K562 (cell line): ENCODE measurements around the gene ITPR3. TPM values are rescaled to one million over a fixed set of nuclear protein-coding genes. Genes with fewer than 3 reads are reported as not detected.

Experiments used
- ATAC-seq: fragments of 200-7000 bp; cut with Tn5 transposase; 3 replicates; pipeline ENCODE4 v1.9.1; 2020; ENCODE audit warnings: moderate library complexity
- BruUV-seq: library from RNA; stranded (reverse); fragments of 400-500 nt; replicated peaks from 2 replicates; lab custom pipeline; 2021; lab: Mats Ljungman, UMichigan
- CTCF ChIA-PET: fragments of 300-600 bp; formaldehyde crosslinking; extraction: SDS; loops from one replicate; lab custom pipeline; 2021; ENCODE audit warnings: low intra/inter-chr PET ratio; lab: Yijun Ruan, JAX
- POLR2A ChIA-PET: fragments of 300-600, 350-650 bp; sonication (Branson Sonifier 250); formaldehyde crosslinking; extraction: SDS; loops from one replicate; lab custom pipeline; 2021; ENCODE audit warnings: antibody characterized with exemption, inconsistent platforms; lab: Yijun Ruan, JAX
- DNase-seq, 4 experiments: peaks; one replicate each; pipeline versions ENCODE4 v3.0.0 to v3.0.0-alpha.2; 2011 to 2018; ENCODE audit warnings: low spot score in 3 of 4, mixed read lengths in 3 of 4; ENCODE audit errors: extremely low read depth in 1 of 4
- FAIRE-seq: peaks from 2 replicates; lab custom pipeline; 2011; peaks lifted over from hg19 to GRCh38; lab: Jason Lieb, UNC
- H2AFZ ChIP-seq: 2 replicates; pipeline ENCODE4 v1.6.0; 2011; ENCODE audit warnings: low read depth, low read length, control low read depth, inconsistent platforms
- H3K27ac ChIP-seq: fragments of 200-600 bp; 3 replicates; pipeline ENCODE4 v1.8.0; 2011; ENCODE audit warnings: low read depth, mild to moderate bottlenecking, control low read depth, inconsistent platforms, low read length, moderate library complexity, mixed read lengths; ENCODE audit errors: extremely low read depth
- H3K27me3 ChIP-seq, 2 experiments: fragments of 300-600 bp in 1 of 2; 2 replicates in 1 of 2; 3 replicates in 1 of 2; pipeline versions ENCODE4 v1.6.0 to v1.8.0; 2011; ENCODE audit warnings: inconsistent platforms in 2 of 2, low read length in 2 of 2, mild to moderate bottlenecking in 1 of 2, mixed read lengths in 1 of 2, moderate library complexity in 1 of 2; ENCODE audit not compliant: control insufficient read depth in 2 of 2, insufficient read depth in 2 of 2
- H3K36me3 ChIP-seq: fragments of 300-600 bp; 3 replicates; pipeline ENCODE4 v1.8.0; 2011; ENCODE audit warnings: mild to moderate bottlenecking, low read length, inconsistent platforms; ENCODE audit not compliant: control insufficient read depth, insufficient read depth
- H3K4me1 ChIP-seq, 2 experiments: fragments of 200-600 bp in 1 of 2; replicated peaks in 1 of 2; 2 replicates in 1 of 2; 3 replicates in 1 of 2; pipeline versions ENCODE4 v1.5.1 to v1.8.0; 2011; ENCODE audit warnings: inconsistent platforms in 2 of 2, low read length in 2 of 2, mild to moderate bottlenecking in 1 of 2, mixed read lengths in 1 of 2, moderate library complexity in 1 of 2; ENCODE audit not compliant: control insufficient read depth in 2 of 2, insufficient read depth in 2 of 2
- H3K4me2 ChIP-seq: 2 replicates; pipeline ENCODE4 v1.6.1; 2011; ENCODE audit warnings: low read length, control low read depth, inconsistent platforms, mixed read lengths; ENCODE audit not compliant: insufficient read depth
- H3K4me3 ChIP-seq: fragments of 200-600 bp; sonication (generic), shearing (Covaris generic); 2 replicates; pipeline ENCODE4 v1.5.1; 2016; ENCODE audit warnings: control low read depth, inconsistent platforms
- H3K79me2 ChIP-seq: fragments of 200-600 bp; 3 replicates; pipeline ENCODE4 v1.8.0; 2011; ENCODE audit warnings: low read length, inconsistent platforms; ENCODE audit not compliant: control insufficient read depth, insufficient read depth
- H3K9ac ChIP-seq, 2 experiments: 2 replicates each; pipeline versions ENCODE4 v1.6.0 to v1.6.1; 2011; ENCODE audit warnings: low read depth in 2 of 2, low read length in 2 of 2, control low read depth in 1 of 2, inconsistent platforms in 1 of 2, mild to moderate bottlenecking in 1 of 2, mixed read lengths in 1 of 2; ENCODE audit not compliant: insufficient read depth in 1 of 2
- H3K9me1 ChIP-seq: one replicate; pipeline ENCODE4 v1.6.0; 2011; ENCODE audit warnings: inconsistent platforms, mild to moderate bottlenecking, low read length, moderate library complexity; ENCODE audit not compliant: control insufficient read depth, insufficient read depth
- H3K9me3 ChIP-seq: replicated peaks from 2 replicates; pipeline ENCODE4 v1.5.1; 2011; ENCODE audit warnings: low read depth, low read length, inconsistent platforms; ENCODE audit not compliant: control insufficient read depth, insufficient read depth
- H4K20me1 ChIP-seq: replicated peaks from 2 replicates; pipeline ENCODE4 v1.6.1; 2011; ENCODE audit warnings: low read length, inconsistent platforms, mixed read lengths; ENCODE audit not compliant: control insufficient read depth, insufficient read depth
- RNF2 ChIP-seq: sonication (generic); IDR thresholded peaks from 2 replicates; pipeline ENCODE4 v1.6.1; 2016
- ZNF197 ChIP-seq: fragments of 200-800 bp; sonication (Bioruptor generic); IDR thresholded peaks from 2 replicates; pipeline ENCODE4 v1.6.1; 2016; ENCODE audit warnings: low read depth, missing genetic modification characterization, missing compliant biosample characterization
- WGBS: fragments of 100-300 bp; shearing (Covaris generic); methylation state at CpG from one replicate; pipeline ENCODE4 v1.1.6; 2016; ENCODE audit warnings: low coverage, mixed read lengths; ENCODE audit not compliant: insufficient coverage; ENCODE audit errors: missing lambda C conversion rate; 5-methylcytosine and 5-hydroxymethylcytosine counted together
- in situ Hi-C: fragments of 300-500 bp; cut with MboI; formaldehyde crosslinking; loops from 4 replicates; pipeline ENCODE4 v1.15.0; 2018; ENCODE audit warnings: inconsistent platforms, mixed read lengths
- intact Hi-C: fragments of 100-400 bp; cut with micrococcal nuclease; formaldehyde crosslinking; loops from 2 replicates; pipeline ENCODE4 v1.14.2; 2022
- polyA plus RNA-seq, 8 experiments: library from polyadenylated mRNA; depleted of rRNA in 4 of 8; stranded (reverse) in 5 of 8; unstranded in 3 of 8; fragments of >200 nt; fragmentation: Nextera tagmentation in 2 of 8; fragmentation: Illumina TruSeq in 1 of 8; extraction: Ambion mirVana in 2 of 8; extraction: Trizol in 1 of 8; gene quantifications; 2 replicates each; pipeline versions ENCODE4 v1.2.1 to v1.2.3, GENCODE V29; 2011 to 2014; ENCODE audit warnings: inconsistent platforms in 1 of 8, missing spikeins in 1 of 8
- total RNA-seq, 7 experiments: library from RNA; depleted of rRNA in 6 of 7; stranded (reverse); fragments of >200 nt in 6 of 7; fragmentation: Illumina TruSeq in 2 of 7; extraction: Trizol in 2 of 7; gene quantifications; 2 replicates each; pipeline versions ENCODE4 v1.2.1 to v1.2.3, GENCODE V29; 2011 to 2021; ENCODE audit warnings: low replicate concordance in 1 of 7
- TF ChIP-seq, protein P1 (sequence below), 2 experiments: fragments of 450-650 bp; conservative IDR thresholded peaks; 2 replicates each; pipeline ENCODE4 v1.6.1; 2017; ENCODE audit warnings: mild to moderate bottlenecking in 2 of 2, moderate library complexity in 2 of 2

ITPR3 gene
- total and polyA plus RNA-seq, 9 of the 15 experiments (the other 6 are each of a cell fraction or from before 2014, with no cell fraction given): 0.39 to 35.7 (median 13.2) TPM

GRCh38 chr6:33628401-33628964 is 7.4 kb downstream of the ITPR3 start:
- no peak overlapping the region for H3K4me2 ChIP-seq
- intact Hi-C loops (no loop called here), in situ Hi-C loops (no loop called here)
- peaks cover 30% of the 10 kb centered on the region; the same call in 2 of the 3 replicates for H3K79me2 ChIP-seq
- peaks cover 11% of the 10 kb centered on the region for H4K20me1 ChIP-seq
- H3K9ac ChIP-seq: peak overlapping the region in 1 of 2 experiments; percentile 77; a peak in 2 of 4 replicates
- H3K36me3 ChIP-seq: peaks cover 41% of the 10 kb centered on the region; the same call in 2 of the 3 replicates
- no peak overlapping the region for H2AFZ ChIP-seq
- BruUV-seq: no TSS peak
- no peak for ATAC-seq
- no peak for DNase-seq
- 86% methylated on average over 7 of the region's 7 CpGs for WGBS
- H3K27me3 ChIP-seq: no peaks in the 10 kb centered on the region
- H3K9me3 ChIP-seq: no peaks in the 10 kb centered on the region
- peaks cover 18% of the 10 kb centered on the region for H3K9me1 ChIP-seq
- ChIA-PET CTCF (no interaction called here), POLR2A (interaction anchor here (1.0 kb wide), 1 partner anchor 20 kb away, joined by 5 read pairs; no protein-coding TSS in a partner anchor)
- no peak for FAIRE-seq
- H3K27ac ChIP-seq: no peak overlapping the region
- TF ChIP-seq RNF2: no peak
- TF ChIP-seq ZNF197 (CRISPR knock-in tag): no peak
- TF ChIP-seq, protein P1, sequence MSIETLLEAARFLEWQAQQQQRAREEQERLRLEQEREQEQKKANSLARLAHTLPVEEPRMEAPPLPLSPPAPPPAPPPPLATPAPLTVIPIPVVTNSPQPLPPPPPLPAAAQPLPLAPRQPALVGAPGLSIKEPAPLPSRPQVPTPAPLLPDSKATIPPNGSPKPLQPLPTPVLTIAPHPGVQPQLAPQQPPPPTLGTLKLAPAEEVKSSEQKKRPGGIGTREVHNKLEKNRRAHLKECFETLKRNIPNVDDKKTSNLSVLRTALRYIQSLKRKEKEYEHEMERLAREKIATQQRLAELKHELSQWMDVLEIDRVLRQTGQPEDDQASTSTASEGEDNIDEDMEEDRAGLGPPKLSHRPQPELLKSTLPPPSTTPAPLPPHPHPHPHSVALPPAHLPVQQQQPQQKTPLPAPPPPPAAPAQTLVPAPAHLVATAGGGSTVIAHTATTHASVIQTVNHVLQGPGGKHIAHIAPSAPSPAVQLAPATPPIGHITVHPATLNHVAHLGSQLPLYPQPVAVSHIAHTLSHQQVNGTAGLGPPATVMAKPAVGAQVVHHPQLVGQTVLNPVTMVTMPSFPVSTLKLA (conservative IDR thresholded peaks at IDR 0.05): no peak
- no peak overlapping the region for H3K4me3 ChIP-seq
- H3K4me1 ChIP-seq: peaks cover 11 to 22% of the 10 kb centered on the region in 2 experiments; a peak in 4 of 5 replicates
